ENCODE results near the gene TMEM237.

DNA sequence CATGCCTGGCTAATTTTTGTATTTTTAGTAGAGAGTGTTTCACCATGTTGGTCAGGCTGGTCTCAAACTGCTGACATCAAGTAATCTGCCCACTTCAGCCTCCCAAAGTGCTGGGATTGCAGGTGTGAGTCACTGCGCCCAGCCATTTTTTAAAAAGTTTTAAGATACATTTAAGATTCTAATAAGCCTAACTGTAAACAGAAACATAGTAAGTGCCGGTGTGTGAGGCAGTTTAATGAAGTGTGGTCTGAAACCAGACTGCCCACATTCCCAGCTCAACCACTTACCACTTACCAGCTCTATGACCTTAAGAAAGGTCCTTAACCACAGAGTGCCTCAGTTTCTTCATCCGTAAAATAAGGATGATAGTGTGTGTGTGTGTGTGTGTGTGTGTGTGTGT, 42.4 kb downstream of the TMEM237 start:
- TF ChIP-seq, protein P1, sequence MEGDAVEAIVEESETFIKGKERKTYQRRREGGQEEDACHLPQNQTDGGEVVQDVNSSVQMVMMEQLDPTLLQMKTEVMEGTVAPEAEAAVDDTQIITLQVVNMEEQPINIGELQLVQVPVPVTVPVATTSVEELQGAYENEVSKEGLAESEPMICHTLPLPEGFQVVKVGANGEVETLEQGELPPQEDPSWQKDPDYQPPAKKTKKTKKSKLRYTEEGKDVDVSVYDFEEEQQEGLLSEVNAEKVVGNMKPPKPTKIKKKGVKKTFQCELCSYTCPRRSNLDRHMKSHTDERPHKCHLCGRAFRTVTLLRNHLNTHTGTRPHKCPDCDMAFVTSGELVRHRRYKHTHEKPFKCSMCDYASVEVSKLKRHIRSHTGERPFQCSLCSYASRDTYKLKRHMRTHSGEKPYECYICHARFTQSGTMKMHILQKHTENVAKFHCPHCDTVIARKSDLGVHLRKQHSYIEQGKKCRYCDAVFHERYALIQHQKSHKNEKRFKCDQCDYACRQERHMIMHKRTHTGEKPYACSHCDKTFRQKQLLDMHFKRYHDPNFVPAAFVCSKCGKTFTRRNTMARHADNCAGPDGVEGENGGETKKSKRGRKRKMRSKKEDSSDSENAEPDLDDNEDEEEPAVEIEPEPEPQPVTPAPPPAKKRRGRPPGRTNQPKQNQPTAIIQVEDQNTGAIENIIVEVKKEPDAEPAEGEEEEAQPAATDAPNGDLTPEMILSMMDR (IDR thresholded peaks at IDR 0.05), result no peak
- TF ChIP-seq POLR2AphosphoS5 (IDR thresholded peaks at IDR 0.05) (no peak), POLR2A (IDR thresholded peaks at IDR 0.05) (no peak), EP300 (IDR thresholded peaks at IDR 0.05) (no peak)

Data from suprapubic skin (tissue), 4 donors.